HG02642 (cell line): Measurements from ENCODE around the gene MYL10.

Source experiments
- ATAC-seq: cut with Tn5 transposase; IDR thresholded peaks from one replicate; pipeline ENCODE4 v1.9.1; 2021; ENCODE audit warnings: mild to moderate bottlenecking; ENCODE audit not compliant: unreplicated experiment, poor library complexity

The MYL10 gene

GRCh38 chr7:101598986-101599771, 29.9 kb downstream of the MYL10 start:
- no peak for ATAC-seq

GRCh38 chr7:101598422-101598985, 30.6 kb downstream of the MYL10 start:
- no peak for ATAC-seq

- no peak for ATAC-seq
Measured at GRCh38 chr7:101597941-101598340, 31.2 kb downstream of the MYL10 start.

GRCh38 chr7:101596898-101597297, 32.2 kb downstream of the MYL10 start:
- ATAC-seq: no peak

- ATAC-seq: no peak
Measured at GRCh38 chr7:101595766-101596537, 33.1 kb downstream of the MYL10 start.

- ATAC-seq: no peak
Measured at GRCh38 chr7:101595246-101595645, 33.9 kb downstream of the MYL10 start.

GRCh38 chr7:101594790-101595189, 34.3 kb downstream of the MYL10 start:
- ATAC-seq: no peak

- no peak for ATAC-seq
Measured at GRCh38 chr7:101593556-101593955, 35.5 kb downstream of the MYL10 start.

- no peak for ATAC-seq
Measured at GRCh38 chr7:101591504-101591903, 37.6 kb downstream of the MYL10 start.

GRCh38 chr7:101590663-101591435, 38.2 kb downstream of the MYL10 start:
- no peak for ATAC-seq

- ATAC-seq: no peak
Measured at GRCh38 chr7:101589976-101590662, 39.0 kb downstream of the MYL10 start.

- ATAC-seq: no peak
Measured at GRCh38 chr7:101589052-101589451, 40.0 kb downstream of the MYL10 start.

GRCh38 chr7:101588131-101588935, 40.8 kb downstream of the MYL10 start:
- no peak for ATAC-seq

- no peak for ATAC-seq
Measured at GRCh38 chr7:101586906-101587677, 42.0 kb downstream of the MYL10 start.

GRCh38 chr7:101586078-101586905, 42.8 kb downstream of the MYL10 start:
- ATAC-seq: no peak

- no peak for ATAC-seq
Measured at GRCh38 chr7:101582971-101583370, 46.1 kb downstream of the MYL10 start.

- no peak for ATAC-seq
Measured at GRCh38 chr7:101581891-101582290, 47.2 kb downstream of the MYL10 start.

- no peak for ATAC-seq
Measured at GRCh38 chr7:101580596-101580995, 48.5 kb downstream of the MYL10 start.
